Fibroblast of lung (primary cell): ENCODE measurements around the gene FALEC. TPM values are rescaled to one million over a fixed set of nuclear protein-coding genes. Genes with fewer than 3 reads are reported as not detected.
"Not testable (repeated sequence)": the region's sequence is repeated elsewhere in the genome, so short reads cannot be mapped to it uniquely, and the experiment has no call there.

Experiments used
- DNase-seq, 2 donors: peaks; one replicate each; pipeline versions ENCODE4 v3.0.0 to v3.0.0-alpha.2; 2010; ENCODE audit warnings: low read depth in 2 of 2
- H2AFZ ChIP-seq: 2 replicates; pipeline ENCODE4 v1.5.1; 2012; ENCODE audit warnings: low read length, control low read depth, inconsistent platforms
- H3K27ac ChIP-seq: 2 replicates; pipeline ENCODE4 v1.5.1; 2011; ENCODE audit warnings: low read length, control low read depth; ENCODE audit not compliant: insufficient read depth
- H3K27me3 ChIP-seq: 2 replicates; pipeline ENCODE4 v1.5.1; 2011; ENCODE audit warnings: mild to moderate bottlenecking, low read length; ENCODE audit not compliant: control insufficient read depth, insufficient read depth
- H3K36me3 ChIP-seq: 2 replicates; pipeline ENCODE4 v1.5.1; 2011; ENCODE audit warnings: low read length; ENCODE audit not compliant: control insufficient read depth, insufficient read depth
- H3K4me1 ChIP-seq: 2 replicates; pipeline ENCODE4 v1.5.1; 2011; ENCODE audit warnings: low read length; ENCODE audit not compliant: control insufficient read depth, insufficient read depth; ENCODE audit errors: extremely low read depth
- H3K4me2 ChIP-seq: 2 replicates; pipeline ENCODE4 v1.5.1; 2011; ENCODE audit warnings: low read length, control low read depth; ENCODE audit not compliant: insufficient read depth; ENCODE audit errors: extremely low read depth
- H3K4me3 ChIP-seq, 4 experiments: fragments of 200-600 bp in 1 of 4; sonication (generic) in 1 of 4; replicated peaks in 1 of 4; 2 replicates each; pipeline ENCODE4 v1.5.1; 2011 to 2016; ENCODE audit warnings: low read length in 4 of 4, low read depth in 3 of 4, mild to moderate bottlenecking in 3 of 4, control low read depth in 2 of 4, inconsistent platforms in 1 of 4, mixed read lengths in 1 of 4; ENCODE audit not compliant: insufficient read depth in 1 of 4; ENCODE audit errors: control extremely low read depth in 1 of 4
- H3K79me2 ChIP-seq: 2 replicates; pipeline ENCODE4 v1.5.1; 2012; ENCODE audit warnings: mild to moderate bottlenecking, low read length, inconsistent platforms; ENCODE audit not compliant: control insufficient read depth, insufficient read depth
- H3K9ac ChIP-seq: 2 replicates; pipeline ENCODE4 v1.5.1; 2011; ENCODE audit warnings: mild to moderate bottlenecking, low read length, control low read depth; ENCODE audit not compliant: insufficient read depth
- H3K9me3 ChIP-seq: 2 replicates; pipeline ENCODE4 v1.5.1; 2012; ENCODE audit warnings: low read depth, low read length; ENCODE audit not compliant: control insufficient read depth, insufficient read depth
- H4K20me1 ChIP-seq: 2 replicates; pipeline ENCODE4 v1.5.1; 2011; ENCODE audit warnings: low read length; ENCODE audit not compliant: control insufficient read depth, insufficient read depth; ENCODE audit errors: extremely low read depth
- EZH2 ChIP-seq: IDR thresholded peaks from 2 replicates; pipeline ENCODE4 v1.5.1; 2012; ENCODE audit warnings: low read length, control low read depth, mild to moderate bottlenecking; ENCODE audit errors: missing control alignments
- polyA plus RNA-seq, 2 donors: library from polyadenylated mRNA; depleted of rRNA in 1 of 2; stranded (reverse) in 1 of 2; unstranded in 1 of 2; fragments of >200 nt; gene quantifications; 2 replicates each; pipeline ENCODE4 v1.2.1, GENCODE V29; 2011 to 2012; ENCODE audit warnings: missing spikeins in 1 of 2
- total RNA-seq: library from RNA; depleted of rRNA; stranded (reverse); fragments of >200 nt; gene quantifications from 2 replicates; pipeline ENCODE4 v1.2.1, GENCODE V29; 2014
- TF ChIP-seq, protein P1 (sequence below), 2 donors: IDR thresholded peaks in 1 of 2; conservative IDR thresholded peaks in 1 of 2; 1 replicate in 1 of 2; 2 replicates in 1 of 2; pipeline ENCODE4 v1.5.1; 2011 to 2012; ENCODE audit warnings: low read length in 2 of 2, control low read depth in 1 of 2, inconsistent platforms in 1 of 2, low read depth in 1 of 2, mild to moderate bottlenecking in 1 of 2

The FALEC gene
- total and polyA plus RNA-seq, 2 donors (not counting 1 experiment from before 2014, with no cell fraction given) = 0.83 TPM; not detected in 1

DNA sequence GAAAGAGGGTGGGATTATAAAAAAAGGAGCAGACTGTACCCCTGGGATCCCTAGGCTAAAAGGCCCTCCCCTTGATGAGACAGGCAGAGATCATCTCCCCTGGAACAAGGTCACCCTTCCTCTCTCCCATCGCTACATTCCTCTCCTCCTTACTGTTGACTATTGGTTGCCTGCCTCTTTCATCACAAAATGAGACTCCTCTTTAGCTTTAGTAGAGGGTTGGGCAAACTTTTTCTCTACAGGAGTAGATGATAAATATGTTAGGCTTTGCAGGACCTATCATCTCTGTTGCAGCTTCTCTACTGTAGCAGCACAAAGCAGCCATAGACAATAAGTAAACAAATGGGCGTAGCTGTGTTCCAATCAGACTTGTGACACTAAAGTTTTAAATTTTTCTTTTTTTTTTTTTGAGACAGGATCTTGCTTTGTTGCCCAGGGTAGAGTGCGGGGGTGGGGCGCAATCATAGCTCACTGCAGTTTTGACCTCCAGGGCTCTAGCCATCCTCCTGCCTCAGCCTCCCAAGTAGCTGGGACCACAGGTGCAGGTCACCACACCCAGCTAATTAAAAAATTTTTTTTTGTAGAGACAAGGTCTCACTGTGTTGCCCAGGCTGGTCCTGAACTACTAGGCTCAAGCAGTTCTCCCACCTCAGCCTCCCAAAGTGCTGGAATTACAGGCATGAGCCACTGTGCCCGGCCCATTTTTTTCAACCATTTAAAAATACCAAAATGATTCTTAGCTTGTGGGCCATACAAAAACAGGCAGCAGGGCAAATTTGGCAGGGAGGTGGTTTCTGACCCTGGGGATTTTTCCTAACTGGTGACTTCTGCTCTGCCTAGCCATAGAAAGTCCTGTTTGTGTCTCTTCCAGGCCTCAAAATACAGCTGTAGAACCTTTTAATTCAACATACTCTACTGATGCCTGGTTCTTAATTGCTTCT, 48.8 kb downstream of the FALEC start:
- Histone ChIP-seq H3K79me2 (peaks cover 35% of the 10 kb centered on the region), H3K4me2 (no peak overlapping the region)

DNA sequence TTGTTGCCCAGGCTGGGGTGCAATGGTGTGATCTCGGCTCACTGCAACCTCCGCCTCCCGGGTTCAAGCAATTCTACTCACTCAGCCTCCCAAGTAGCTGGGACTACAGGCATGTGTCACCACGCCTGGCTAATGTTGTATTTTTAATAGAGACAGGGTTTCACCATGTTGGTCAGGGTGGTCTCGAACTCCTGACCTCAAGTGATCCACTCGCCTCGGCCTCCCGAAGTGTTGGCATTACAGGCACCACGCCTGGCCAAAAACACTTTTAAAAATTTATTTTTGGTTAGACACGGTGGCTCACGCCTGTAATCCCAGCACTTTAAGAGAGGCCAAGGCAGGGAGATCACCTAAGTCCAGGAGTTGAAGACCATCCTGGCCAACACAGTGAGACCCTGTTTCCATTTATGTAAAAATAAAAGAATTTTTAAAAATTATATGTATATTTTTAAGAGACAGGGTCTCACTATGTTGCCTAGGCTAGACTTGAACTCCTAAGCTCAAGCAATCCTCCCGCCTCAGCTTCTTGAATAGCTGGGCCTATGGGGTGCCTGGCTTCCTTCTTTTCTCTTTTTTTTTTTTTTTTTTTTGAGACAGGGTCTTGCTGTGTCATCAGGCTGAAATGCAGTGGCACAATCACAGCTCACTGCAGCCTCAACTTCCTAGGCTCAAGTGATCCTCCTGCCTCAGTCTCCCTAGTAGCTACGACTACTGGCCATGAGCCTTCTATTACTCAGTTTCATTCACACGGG, 49.9 kb downstream of the FALEC start:
- H4K20me1 ChIP-seq, H3K9ac ChIP-seq, H2AFZ ChIP-seq, DNase-seq, H3K36me3 ChIP-seq, H3K4me3 ChIP-seq, H3K27ac ChIP-seq, H3K27me3 ChIP-seq, H3K4me2 ChIP-seq, H3K9me3 ChIP-seq: not testable (repeated sequence)
- peaks cover 28% of the 10 kb centered on the region for H3K79me2 ChIP-seq
- H3K4me1 ChIP-seq = peaks cover 56% of the 10 kb centered on the region

More for the DNA sequence above, 48.8 kb downstream of the FALEC start:
- H3K36me3 ChIP-seq = peaks cover 4% of the 10 kb centered on the region
- H3K9me3 ChIP-seq = no peaks in the 10 kb centered on the region
- H3K4me3 ChIP-seq = no peak overlapping the region
- peak in 1 of 2 donors; percentile 59 for DNase-seq
- no peak for TF ChIP-seq EZH2
- TF ChIP-seq, protein P1, sequence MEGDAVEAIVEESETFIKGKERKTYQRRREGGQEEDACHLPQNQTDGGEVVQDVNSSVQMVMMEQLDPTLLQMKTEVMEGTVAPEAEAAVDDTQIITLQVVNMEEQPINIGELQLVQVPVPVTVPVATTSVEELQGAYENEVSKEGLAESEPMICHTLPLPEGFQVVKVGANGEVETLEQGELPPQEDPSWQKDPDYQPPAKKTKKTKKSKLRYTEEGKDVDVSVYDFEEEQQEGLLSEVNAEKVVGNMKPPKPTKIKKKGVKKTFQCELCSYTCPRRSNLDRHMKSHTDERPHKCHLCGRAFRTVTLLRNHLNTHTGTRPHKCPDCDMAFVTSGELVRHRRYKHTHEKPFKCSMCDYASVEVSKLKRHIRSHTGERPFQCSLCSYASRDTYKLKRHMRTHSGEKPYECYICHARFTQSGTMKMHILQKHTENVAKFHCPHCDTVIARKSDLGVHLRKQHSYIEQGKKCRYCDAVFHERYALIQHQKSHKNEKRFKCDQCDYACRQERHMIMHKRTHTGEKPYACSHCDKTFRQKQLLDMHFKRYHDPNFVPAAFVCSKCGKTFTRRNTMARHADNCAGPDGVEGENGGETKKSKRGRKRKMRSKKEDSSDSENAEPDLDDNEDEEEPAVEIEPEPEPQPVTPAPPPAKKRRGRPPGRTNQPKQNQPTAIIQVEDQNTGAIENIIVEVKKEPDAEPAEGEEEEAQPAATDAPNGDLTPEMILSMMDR (conservative IDR thresholded peaks at IDR 0.05 in 1 of 2, IDR thresholded peaks at IDR 0.05 in 1 of 2; ENCODE audit: low read depth in 1 of 2, low read length in 2 of 2) = no peak
- no peak overlapping the region for H2AFZ ChIP-seq
- H4K20me1 ChIP-seq = no peaks in the 10 kb centered on the region
- H3K27ac ChIP-seq = peak overlapping the region; percentile 100
- peaks cover 57% of the 10 kb centered on the region for H3K4me1 ChIP-seq
- H3K9ac ChIP-seq = no peak overlapping the region
- no peaks in the 10 kb centered on the region for H3K27me3 ChIP-seq

DNA sequence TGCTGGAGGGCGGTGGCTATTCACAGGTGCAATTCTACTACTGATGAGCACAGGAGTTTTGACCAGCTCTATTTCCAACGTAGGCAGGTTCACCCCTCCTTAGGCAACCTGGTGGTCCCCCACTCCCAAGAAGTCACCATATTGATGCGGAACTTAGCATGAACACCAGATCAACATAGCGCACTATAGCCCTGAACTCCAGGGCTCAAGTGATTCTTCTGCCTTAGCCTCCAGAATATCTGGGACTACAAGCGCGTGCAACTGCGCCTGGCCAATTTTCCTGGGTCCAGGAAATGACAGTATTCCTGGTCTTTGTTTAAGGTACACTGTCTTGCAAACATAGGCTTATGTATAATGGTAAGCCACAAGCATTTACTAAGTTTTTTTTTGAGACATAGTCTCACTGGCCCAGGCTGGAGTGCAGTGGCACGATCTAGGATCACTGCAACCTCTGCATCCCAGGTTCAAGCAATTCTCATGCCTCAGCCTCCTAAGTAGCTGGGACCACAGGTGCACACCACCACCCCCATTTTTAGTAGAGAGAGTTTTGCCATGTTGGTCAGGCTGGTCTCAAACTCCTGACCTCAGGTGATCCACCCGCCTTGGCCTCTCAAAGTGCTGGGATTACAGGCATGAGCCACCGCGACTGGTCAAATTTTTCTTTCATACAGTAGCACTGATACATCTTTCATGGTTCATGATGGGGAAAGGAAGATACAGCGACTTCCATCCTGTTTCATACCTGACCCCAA, 51.2 kb downstream of the FALEC start:
- H3K4me3 ChIP-seq = peak overlapping the region in 2 of 4 experiments; percentile 28 to 37
- H3K79me2 ChIP-seq = peaks cover 31% of the 10 kb centered on the region
- no peaks in the 10 kb centered on the region for H4K20me1 ChIP-seq

More for the DNA sequence above, 51.2 kb downstream of the FALEC start:
- Histone ChIP-seq H3K27me3 (no peaks in the 10 kb centered on the region), H2AFZ (no peak overlapping the region), H3K9ac (no peak overlapping the region), H3K4me1 (peaks cover 52% of the 10 kb centered on the region), H3K27ac (peak overlapping the region; percentile 87), H3K9me3 (no peaks in the 10 kb centered on the region), H3K4me2 (peak overlapping the region; percentile 68), H3K36me3 (no peaks in the 10 kb centered on the region)
- TF ChIP-seq, protein P1 (conservative IDR thresholded peaks at IDR 0.05 in 1 of 2, IDR thresholded peaks at IDR 0.05 in 1 of 2; ENCODE audit: low read depth in 1 of 2, low read length in 2 of 2) = no peak
- TF ChIP-seq EZH2 = no peak
- DNase-seq = no peak
